ENCODE measurements around the gene ECHS1.
A peak's percentile ranks its signal among the peaks of the same experiment; 100 is the strongest.
"Not testable (repeated sequence)": the region's sequence is repeated elsewhere in the genome, so short reads cannot be mapped to it uniquely, and the experiment has no call there.

The ECHS1 gene

GRCh38 chr10:133373174-133374090 lies at the start of gene ECHS1:
TSS of gene ECHS1 (minus strand) at chr10:133373354. CDS start at chr10:133373333, 21 bp downstream.
- DNase-seq (ENCODE audit: low spot score), result peak; percentile 98

GRCh38 chr10:133422223-133422806 lies 49.2 kb upstream of the ECHS1 start:
- no peak for DNase-seq (ENCODE audit: low spot score)

GRCh38 chr10:133421336-133422222 lies 48.4 kb upstream of the ECHS1 start:
- no peak for DNase-seq (ENCODE audit: low spot score)

- no peak for DNase-seq (ENCODE audit: low spot score)
Observed at GRCh38 chr10:133420579-133420978, 47.4 kb upstream of the ECHS1 start.

GRCh38 chr10:133420028-133420427 lies 46.9 kb upstream of the ECHS1 start:
- no peak for DNase-seq (ENCODE audit: low spot score)

- DNase-seq (ENCODE audit: low spot score), result no peak
Observed at GRCh38 chr10:133419211-133419950, 46.2 kb upstream of the ECHS1 start.

GRCh38 chr10:133418289-133418993 lies 45.3 kb upstream of the ECHS1 start:
- DNase-seq (ENCODE audit: low spot score), result no peak

GRCh38 chr10:133415752-133416151 lies 42.6 kb upstream of the ECHS1 start:
- DNase-seq (ENCODE audit: low spot score), result no peak

GRCh38 chr10:133414401-133414800 lies 41.2 kb upstream of the ECHS1 start:
- not testable (repeated sequence) for DNase-seq (ENCODE audit: low spot score)

GRCh38 chr10:133412381-133412711 lies 39.2 kb upstream of the ECHS1 start:
- no peak for DNase-seq (ENCODE audit: low spot score)

- no peak for DNase-seq (ENCODE audit: low spot score)
Observed at GRCh38 chr10:133411523-133412380, 38.6 kb upstream of the ECHS1 start.

GRCh38 chr10:133405844-133406527 lies 32.8 kb upstream of the ECHS1 start:
- DNase-seq (ENCODE audit: low spot score), result no peak

- DNase-seq (ENCODE audit: low spot score), result no peak
Observed at GRCh38 chr10:133405272-133405671, 32.1 kb upstream of the ECHS1 start.

- no peak for DNase-seq (ENCODE audit: low spot score)
Observed at GRCh38 chr10:133403784-133404183, 30.6 kb upstream of the ECHS1 start.

GRCh38 chr10:133403359-133403758 lies 30.2 kb upstream of the ECHS1 start:
- no peak for DNase-seq (ENCODE audit: low spot score)

- DNase-seq (ENCODE audit: low spot score), result no peak
Observed at GRCh38 chr10:133401981-133402725, 29.0 kb upstream of the ECHS1 start.

- DNase-seq (ENCODE audit: low spot score), result no peak
Observed at GRCh38 chr10:133401500-133401899, 28.3 kb upstream of the ECHS1 start.

GRCh38 chr10:133400624-133401424 lies 27.7 kb upstream of the ECHS1 start:
- no peak for DNase-seq (ENCODE audit: low spot score)

All from HuH-7 (cell line).